ENCODE measurements around the gene KLKB1.

Gene KLKB1

GRCh38 chr4:186227221-186227620, at the start of gene KLKB1:
TSS of gene KLKB1 (plus strand) at chr4:186227507. CDS start at chr4:186228196, 689 bp downstream.
- no peak for DNase-seq (ENCODE audit: low read depth in 2 of 2)

GRCh38 chr4:186188107-186188506, 39.2 kb upstream of the KLKB1 start:
- DNase-seq (ENCODE audit: low read depth in 2 of 2) = no peak

- DNase-seq (ENCODE audit: low read depth in 2 of 2) = no peak
Measured at GRCh38 chr4:186189656-186190055, 37.7 kb upstream of the KLKB1 start.

- no peak for DNase-seq (ENCODE audit: low read depth in 2 of 2)
Measured at GRCh38 chr4:186190581-186191199, 36.6 kb upstream of the KLKB1 start.

- peak; percentile 36 to 44 for DNase-seq (ENCODE audit: low read depth in 2 of 2)
Measured at GRCh38 chr4:186191200-186192065, 35.9 kb upstream of the KLKB1 start, which contains the start of gene CYP4V2. TSS of gene CYP4V2 (plus strand) at chr4:186191567. CDS start at chr4:186191824, 257 bp downstream.

GRCh38 chr4:186192066-186192612, 35.2 kb upstream of the KLKB1 start:
- no peak for DNase-seq (ENCODE audit: low read depth in 2 of 2)

- DNase-seq (ENCODE audit: low read depth in 2 of 2) = no peak
Measured at GRCh38 chr4:186193851-186194250, 33.5 kb upstream of the KLKB1 start.

- no peak for DNase-seq (ENCODE audit: low read depth in 2 of 2)
Measured at GRCh38 chr4:186196063-186196462, 31.2 kb upstream of the KLKB1 start.

- no peak for DNase-seq (ENCODE audit: low read depth in 2 of 2)
Measured at GRCh38 chr4:186200516-186200915, 26.8 kb upstream of the KLKB1 start.

GRCh38 chr4:186201010-186201409, 26.3 kb upstream of the KLKB1 start:
- DNase-seq (ENCODE audit: low read depth in 2 of 2) = no peak

GRCh38 chr4:186201535-186202230, 25.6 kb upstream of the KLKB1 start:
- no peak for DNase-seq (ENCODE audit: low read depth in 2 of 2)

- no peak for DNase-seq (ENCODE audit: low read depth in 2 of 2)
Measured at GRCh38 chr4:186202490-186203140, 24.7 kb upstream of the KLKB1 start.

GRCh38 chr4:186203406-186203805, 23.9 kb upstream of the KLKB1 start:
- DNase-seq (ENCODE audit: low read depth in 2 of 2) = no peak

- no peak for DNase-seq (ENCODE audit: low read depth in 2 of 2)
Measured at GRCh38 chr4:186204103-186204559, 23.2 kb upstream of the KLKB1 start.

GRCh38 chr4:186204686-186205085, 22.6 kb upstream of the KLKB1 start:
- DNase-seq (ENCODE audit: low read depth in 2 of 2) = no peak

- no peak for DNase-seq (ENCODE audit: low read depth in 2 of 2)
Measured at GRCh38 chr4:186205156-186205555, 22.2 kb upstream of the KLKB1 start.

- peak in 1 of 2 experiments; percentile 4 for DNase-seq (ENCODE audit: low read depth in 2 of 2)
Measured at GRCh38 chr4:186216465-186217024, 10.8 kb upstream of the KLKB1 start.

GRCh38 chr4:186217733-186218293, 9.5 kb upstream of the KLKB1 start:
- DNase-seq (ENCODE audit: low read depth in 2 of 2) = no peak

- no peak for DNase-seq (ENCODE audit: low read depth in 2 of 2)
Measured at GRCh38 chr4:186221624-186222023, 5.7 kb upstream of the KLKB1 start.

- no peak for DNase-seq (ENCODE audit: low read depth in 2 of 2)
Measured at GRCh38 chr4:186225848-186226247, 1.5 kb upstream of the KLKB1 start.

All from fibroblast of skin of left biceps (primary cell).